Stimulated activated CD4-positive, alpha-beta T cell treated with anti-CD3 and anti-CD28 coated beads, TNF-alpha, amount 100 ng/mL, for 4 hours (primary cell): ENCODE measurements around the gene SECISBP2.
A peak's percentile ranks its signal among the peaks of the same experiment; 100 is the strongest.
"Not testable (repeated sequence)": the region's sequence is repeated elsewhere in the genome, so short reads cannot be mapped to it uniquely, and the experiment has no call there.

ENCODE experiments used
- DNase-seq, 3 experiments: peaks; one replicate each; pipeline ENCODE4 v3.0.0-alpha.2; 2020; ENCODE audit warnings: low read depth in 3 of 3

SECISBP2 gene, protein sequence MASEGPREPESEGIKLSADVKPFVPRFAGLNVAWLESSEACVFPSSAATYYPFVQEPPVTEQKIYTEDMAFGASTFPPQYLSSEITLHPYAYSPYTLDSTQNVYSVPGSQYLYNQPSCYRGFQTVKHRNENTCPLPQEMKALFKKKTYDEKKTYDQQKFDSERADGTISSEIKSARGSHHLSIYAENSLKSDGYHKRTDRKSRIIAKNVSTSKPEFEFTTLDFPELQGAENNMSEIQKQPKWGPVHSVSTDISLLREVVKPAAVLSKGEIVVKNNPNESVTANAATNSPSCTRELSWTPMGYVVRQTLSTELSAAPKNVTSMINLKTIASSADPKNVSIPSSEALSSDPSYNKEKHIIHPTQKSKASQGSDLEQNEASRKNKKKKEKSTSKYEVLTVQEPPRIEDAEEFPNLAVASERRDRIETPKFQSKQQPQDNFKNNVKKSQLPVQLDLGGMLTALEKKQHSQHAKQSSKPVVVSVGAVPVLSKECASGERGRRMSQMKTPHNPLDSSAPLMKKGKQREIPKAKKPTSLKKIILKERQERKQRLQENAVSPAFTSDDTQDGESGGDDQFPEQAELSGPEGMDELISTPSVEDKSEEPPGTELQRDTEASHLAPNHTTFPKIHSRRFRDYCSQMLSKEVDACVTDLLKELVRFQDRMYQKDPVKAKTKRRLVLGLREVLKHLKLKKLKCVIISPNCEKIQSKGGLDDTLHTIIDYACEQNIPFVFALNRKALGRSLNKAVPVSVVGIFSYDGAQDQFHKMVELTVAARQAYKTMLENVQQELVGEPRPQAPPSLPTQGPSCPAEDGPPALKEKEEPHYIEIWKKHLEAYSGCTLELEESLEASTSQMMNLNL

DNA sequence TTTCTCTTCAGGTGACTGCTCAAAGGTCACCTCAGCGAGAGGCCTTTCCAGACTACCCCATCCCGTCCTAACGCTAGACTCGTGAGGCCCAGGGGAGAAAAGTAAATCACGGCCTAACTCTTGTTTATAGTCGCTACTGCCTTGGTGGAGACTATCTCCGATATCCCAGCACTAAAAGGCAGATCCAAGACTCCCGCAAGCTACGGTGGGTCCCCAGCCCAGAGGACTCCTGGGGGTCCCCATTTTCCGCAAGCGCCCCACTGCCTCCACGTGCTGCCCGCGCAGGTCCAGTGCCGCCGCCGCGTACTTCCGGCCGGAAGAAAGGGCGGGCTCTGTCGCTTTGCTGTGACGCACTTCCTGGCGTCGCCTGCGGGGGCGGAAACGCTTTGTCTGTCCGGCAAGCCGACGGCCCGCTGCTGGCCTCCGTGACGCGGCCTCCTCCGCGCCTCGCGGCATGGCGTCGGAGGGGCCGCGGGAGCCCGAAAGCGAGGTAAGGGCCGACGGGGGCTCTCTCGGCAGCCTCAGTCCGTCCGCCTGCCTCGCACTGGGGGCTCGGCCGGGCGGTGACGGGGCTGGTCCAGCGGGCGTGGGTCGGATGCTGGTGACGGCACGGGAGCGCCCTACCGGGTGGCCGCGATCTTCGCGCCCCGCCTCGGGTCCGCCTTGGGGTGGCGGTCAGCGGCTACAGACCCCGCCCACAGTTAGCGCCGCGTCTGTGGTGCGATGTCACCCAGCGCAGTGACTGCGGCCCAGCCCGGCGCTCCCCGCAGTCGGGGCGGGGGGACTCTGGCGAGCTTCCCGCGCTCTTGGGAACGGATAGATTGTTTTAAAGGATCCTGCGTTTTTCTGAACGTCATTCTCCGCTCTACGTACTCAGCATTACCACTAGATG is at the start of gene SECISBP2:
Gene SECISBP2, plus strand, starts transcription at position 378 of the 892 bp plus-strand sequence. Its CDS starts 77 bp downstream, at position 455.
- peak; percentile 89 to 97 (median 91) for DNase-seq

DNA sequence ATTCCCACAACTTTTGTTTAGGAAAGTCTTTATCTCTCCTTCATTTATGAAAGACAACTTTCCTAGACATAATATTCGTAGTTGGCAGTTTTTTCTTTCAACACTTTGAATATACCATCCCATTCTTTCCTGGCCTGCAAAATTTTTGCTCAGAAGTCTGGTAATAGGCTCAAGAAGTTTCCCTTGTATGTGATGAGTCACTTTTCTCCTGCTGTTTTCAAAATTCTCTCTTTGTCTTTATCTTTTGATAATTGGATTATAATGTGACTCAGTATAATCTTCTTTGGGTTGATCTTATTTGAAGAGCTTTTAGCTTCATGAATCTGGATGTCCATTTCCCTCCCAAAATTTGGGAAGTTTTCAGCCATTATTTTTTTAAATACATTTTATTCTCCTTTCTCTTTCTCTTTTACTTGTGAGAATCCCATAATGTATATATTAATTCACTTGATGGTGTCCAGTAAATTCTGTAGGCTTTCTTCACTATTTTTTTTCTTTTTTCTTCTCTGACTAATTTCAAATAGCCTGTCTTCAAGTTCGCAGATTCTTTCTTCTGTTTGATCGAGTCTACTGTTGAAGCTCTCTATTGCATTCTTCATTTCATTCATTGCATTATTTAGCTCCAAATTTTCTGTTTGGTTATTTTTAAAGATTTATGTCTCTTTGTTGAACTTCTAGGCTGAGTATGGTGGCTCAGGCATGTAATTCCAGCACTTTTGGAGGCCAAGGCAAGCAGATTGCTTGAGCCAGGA is 44.6 kb upstream of the SECISBP2 start:
- no peak for DNase-seq

DNA sequence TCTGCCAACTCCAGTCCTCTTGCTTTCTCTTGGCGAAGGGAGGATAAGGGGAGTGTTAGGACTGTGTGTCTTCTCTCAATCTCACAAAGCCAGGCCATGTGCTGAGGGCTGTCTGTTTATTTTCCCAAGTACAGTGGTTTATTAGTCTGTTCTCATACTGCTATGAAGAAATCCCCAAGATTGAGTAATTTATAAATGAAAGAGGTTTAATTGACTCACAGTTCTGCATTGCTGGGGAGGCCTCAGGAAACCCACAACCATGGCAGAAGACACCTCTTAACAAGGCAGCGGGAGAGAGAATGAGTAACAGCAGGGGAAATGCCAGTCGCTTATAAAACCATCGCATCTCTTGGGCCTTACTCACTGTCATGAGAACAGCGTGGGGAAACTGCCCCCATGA is 43.5 kb upstream of the SECISBP2 start:
- no peak for DNase-seq

DNA sequence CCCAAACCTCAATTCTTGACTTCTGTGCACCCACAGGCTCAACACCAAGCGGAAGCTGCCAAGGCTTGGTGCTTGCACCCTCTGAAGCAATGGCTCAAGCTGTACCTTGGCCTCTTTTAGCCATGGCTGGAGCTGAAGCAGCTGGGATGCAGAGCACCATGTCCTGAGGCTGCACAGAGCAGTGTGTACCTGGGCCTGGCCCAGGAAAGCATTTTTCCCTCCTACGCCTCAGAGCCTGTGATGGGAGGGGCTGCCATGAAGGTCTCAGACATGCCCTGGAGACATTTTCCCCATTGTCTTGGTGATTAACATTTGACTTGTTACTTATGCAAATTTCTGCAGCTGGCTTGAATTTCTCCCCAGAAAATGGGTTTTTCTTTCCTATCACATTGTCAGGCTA is 42.3 kb upstream of the SECISBP2 start:
- not testable (repeated sequence) for DNase-seq

DNA sequence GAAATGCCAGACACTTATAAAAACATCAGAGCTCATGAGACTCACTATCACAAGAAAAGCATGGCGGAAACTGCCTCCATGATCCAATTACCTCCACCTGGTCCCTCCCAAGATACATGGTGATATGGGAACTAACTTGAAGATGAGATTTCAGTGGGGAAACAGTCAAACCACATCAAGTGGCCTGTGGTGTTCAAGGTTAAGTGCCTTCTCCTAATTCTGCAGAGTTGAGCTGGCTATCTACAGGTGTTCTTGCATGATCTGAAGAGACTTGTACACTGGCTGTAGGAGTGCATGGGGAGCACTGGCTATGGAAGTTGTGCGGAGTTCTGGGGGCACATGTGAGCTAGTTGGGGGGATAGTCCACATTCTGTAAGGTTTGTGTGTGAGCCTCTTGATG is 41.3 kb upstream of the SECISBP2 start:
- no peak for DNase-seq

DNA sequence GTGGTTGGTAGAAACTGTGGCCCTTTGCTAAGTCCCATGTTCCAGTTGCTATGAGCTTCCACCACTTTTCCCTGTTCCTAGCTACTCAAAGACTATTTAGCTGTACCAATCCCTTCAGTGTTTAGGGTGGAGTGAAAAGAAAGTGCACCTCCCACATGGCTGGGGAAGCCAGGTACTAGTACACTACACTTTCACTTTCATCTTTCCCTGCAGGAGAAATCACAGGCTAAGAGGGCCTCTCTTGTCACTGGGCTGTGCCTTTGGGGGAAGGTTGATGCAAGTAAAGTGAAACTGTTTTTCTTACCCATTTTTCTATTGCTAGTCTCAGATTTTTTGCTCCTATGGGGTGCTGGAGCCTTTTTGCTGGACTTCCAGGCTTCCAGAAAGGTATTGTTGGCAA is 40.8 kb upstream of the SECISBP2 start:
- peak in 1 of 3 experiments; percentile 1 for DNase-seq

DNA sequence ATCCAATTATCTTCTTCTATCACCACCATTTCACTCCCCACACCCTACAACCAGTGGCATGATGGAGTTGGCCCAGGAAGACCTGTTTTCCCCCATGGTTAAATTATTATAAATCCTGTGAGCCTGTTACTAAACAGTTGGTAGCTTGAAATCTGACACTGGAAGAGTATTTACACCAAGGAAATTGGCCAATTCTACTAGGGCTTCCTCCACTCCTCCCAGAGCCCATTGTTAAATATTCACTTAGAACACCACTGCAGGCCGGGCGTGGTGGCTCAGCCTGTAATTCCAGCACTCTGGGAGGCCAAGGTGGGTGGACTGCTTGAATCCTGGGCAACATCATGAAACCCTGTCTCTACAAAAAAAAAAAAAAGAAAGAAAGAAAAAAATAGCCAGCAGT is 39.7 kb upstream of the SECISBP2 start:
- no peak for DNase-seq

DNA sequence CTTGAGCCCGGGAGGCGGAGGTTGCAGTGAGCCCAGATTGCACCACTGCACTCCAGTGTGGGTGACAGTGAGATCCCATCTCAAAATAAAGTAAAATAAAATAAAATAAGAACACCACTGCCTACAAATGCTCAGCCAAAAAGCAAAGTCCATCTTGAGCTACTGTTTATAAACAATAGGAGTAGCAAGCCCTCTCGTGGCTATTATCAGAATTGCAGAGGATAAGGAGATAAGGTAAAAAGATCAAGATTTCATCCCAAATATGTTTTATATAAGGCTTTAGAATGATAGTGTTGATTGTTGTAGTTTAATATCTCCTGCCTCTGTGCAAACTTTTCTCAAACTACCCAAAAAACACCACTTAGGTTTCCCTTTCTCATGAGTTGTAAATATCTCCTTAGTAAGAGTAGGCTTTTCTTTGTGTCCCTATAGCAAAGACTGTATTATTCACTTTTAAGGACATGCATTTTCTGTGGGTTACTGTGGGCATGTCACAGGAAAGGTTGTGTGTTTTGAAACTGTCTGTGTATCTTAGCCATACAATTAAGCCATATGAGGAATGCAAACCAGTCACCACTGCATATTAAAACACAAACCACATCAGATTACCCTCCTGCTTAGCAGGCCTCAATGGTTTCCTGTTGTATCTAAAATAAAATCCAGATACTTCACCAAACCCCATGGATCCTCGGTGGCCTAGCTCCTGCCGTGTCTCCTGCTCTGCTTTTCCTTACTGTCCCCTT is 39.1 kb upstream of the SECISBP2 start:
- DNase-seq: no peak

DNA sequence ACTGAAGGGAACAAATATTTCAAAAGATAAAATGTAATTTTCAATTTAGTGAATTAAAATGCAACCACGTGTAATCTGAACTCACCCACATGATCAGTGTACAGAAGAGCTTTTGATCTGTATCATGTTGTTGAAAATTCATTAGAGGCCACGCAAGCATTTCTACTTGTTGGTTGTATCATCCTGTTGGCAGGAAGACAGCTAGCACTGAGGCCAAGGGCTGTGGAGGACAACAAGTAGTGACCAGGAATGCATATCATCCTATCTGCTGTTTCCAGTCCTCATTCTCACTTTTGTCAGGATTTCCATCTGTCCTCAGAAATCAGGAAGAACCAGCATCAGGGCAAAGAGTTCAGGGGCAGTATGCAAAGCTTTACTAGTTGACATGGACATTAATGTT is 37.2 kb upstream of the SECISBP2 start:
- DNase-seq: no peak

DNA sequence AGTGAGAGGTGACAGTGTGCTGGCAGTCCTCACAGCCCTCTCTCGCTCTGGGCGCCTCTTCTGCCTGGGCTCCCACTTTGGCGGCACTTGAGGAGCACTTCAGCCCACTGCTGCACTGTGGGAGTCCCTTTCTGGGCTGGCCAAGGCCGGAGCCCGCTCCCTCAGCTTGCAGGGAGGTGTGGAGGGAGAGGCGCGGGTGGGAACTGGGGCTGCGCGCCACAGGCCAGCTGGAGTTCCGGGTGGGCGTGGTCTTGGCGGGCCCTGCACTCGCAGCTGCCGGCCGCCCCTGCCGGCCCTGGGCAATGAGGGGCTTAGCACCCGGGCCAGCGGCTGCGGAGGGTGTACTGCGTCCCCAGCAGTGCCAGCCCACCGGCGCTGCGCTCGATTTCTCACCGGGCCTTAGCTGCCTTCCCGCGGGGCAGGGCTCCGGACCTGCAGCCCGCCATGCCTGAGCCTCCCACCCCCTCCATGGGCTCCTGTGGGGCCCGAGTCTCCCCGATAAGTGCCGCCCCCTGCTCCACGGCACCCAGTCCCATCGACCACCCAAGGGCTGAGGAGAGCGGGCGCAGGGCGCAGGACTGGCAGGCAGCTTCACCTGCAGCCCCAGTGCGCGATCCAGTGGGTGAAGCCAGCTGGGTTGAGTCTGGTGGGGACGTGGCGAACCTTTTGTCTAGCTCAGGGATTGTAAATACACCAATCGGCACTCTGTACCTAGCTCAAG is 35.9 kb upstream of the SECISBP2 start:
- DNase-seq: not testable (repeated sequence)

DNA sequence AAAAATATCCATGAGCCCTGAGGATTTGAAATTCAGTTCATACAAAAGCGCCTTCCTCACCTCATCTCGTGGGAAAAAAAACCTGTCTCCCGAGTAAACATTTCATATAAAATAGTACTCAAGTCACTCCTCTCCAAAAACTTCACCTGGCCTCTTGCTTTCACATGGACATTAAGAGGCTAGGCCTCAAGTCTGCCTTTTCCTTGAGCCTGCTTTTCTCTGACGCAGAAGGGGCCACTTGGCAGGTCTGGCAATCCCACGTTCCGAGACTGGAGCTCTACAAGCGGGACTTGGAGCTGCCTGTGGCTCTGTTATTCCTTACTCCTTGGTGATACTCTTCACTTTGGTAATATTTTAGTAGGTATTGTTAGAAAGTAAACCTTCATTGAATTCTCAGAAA is 34.2 kb upstream of the SECISBP2 start:
- no peak for DNase-seq

DNA sequence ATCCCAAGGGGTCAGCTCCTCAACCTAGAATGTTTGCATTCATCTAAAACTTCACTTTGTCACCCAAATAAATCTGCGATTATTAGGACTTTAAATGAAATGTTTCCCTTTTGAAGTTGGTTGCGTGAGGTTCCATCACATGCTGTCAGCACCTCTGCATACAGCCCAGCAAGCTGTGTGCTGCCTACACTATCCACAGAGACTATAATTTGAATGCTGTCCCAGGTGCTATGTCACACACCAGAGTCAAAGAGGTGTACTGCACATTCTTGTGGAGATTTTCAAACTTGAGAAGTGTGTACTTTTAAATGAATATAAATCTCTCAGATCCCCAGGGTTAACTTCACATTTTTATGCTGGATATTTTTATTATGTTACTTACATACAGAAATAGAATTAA is 26.6 kb upstream of the SECISBP2 start:
- no peak for DNase-seq

DNA sequence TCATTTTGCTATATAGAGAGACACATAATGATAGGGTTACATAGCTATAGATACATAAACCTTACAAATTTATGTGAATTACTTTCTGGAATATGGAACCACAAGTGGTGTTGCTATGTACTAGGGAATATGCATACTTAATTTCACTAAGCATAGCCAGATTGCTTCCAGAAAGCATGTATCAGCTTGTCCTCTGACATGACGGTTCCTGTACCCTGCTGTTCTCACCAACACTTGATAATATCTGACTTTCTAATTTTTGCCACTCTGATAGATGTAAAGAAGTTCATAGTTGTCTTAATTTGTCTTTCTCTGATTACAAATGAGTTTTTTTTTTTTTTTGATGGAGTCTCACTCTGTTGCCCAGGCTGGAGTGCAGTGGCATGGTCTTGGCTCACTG is 25.3 kb upstream of the SECISBP2 start:
- DNase-seq: no peak

DNA sequence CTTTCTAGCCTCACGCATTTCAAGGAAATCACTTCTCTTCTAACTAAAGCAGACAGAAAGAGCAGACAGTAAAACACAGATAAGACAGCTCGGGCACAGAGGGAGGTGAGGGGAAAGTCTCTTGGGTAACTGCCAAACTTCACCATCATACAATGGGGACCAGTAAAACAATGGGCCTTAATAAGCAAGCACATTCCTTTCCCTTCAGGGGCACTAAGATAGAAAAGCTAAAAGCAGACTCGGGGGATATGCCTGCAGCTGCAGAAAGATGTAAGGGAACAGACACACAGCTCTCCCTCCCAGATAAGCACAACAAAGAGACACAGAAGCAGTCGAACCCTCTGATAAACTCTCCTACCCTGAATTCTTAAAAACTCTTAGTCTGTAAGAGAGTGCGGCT is 22.9 kb upstream of the SECISBP2 start:
- no peak for DNase-seq

DNA sequence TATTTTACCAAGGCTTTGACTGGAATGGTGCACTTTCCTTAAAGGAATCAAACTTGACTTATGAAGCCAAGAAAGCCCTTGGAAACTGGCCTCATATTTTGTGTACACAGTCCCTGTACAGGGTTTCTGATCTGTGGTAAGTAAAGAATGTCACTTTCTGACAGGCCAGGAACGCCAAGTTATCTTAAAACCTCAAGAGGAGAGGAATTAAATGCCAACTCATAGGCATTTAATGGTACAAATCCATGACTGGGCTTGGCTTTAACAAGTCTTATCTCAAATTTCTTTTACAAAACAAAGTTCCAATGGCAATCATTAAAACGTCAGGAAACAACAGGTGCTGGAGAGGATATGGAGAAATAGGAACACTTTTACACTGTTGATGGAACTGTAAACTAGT is 16.3 kb upstream of the SECISBP2 start:
- DNase-seq: not testable (repeated sequence)

DNA sequence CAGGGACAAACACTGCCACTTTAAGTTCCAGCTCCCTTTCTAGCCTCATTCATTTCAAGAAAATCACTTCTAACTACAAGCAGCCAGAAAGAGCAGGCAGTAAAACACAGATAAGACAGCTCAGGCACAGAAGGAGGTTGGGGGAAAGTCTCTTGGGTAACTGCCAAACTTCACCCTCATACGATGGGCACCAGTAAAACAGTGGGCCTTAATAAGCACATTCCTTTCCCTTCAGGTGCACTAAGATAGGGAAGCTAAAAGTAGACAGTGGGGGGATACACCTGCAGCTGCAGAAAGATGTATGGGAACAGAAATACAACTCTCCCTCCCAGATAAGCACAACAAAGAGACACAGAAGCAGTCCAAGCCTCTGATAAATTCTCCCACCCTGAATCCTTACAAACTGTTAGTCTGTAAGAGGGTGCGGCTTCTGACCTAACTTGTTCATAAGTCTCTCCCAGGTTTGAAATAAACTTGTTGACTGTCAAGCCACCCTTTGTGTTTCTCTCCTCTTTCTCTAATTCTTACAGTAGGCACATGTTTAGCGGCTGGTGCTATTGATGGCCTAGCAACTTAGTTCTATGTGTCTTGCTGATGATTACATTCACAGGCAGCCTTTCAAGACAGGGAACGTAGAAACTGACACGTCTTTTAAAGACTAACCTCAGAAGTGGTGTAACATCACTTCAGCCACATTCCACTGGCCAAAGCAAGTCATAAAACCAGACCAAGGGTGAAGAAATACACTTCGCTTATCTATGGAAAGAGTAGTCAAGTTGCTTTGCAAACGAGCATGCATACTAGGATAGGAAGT is 14.1 kb upstream of the SECISBP2 start:
- no peak for DNase-seq

DNA sequence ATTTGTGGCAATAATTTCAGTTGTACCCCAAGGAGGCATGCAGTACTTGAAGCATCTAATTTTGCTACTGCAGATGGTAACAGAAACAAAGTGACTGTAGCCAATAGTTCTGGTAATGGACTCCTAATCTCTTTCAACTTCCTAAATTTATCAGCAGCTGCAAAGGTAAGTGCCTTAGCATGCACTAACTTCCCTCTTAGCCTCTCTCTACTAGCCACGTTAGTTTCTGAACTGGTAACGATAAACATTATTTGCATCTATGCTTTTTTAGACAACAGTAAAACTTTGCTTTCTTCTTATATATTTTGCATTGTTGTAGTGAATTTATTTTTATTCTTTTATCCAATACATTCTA is 13.5 kb upstream of the SECISBP2 start:
- no peak for DNase-seq

DNA sequence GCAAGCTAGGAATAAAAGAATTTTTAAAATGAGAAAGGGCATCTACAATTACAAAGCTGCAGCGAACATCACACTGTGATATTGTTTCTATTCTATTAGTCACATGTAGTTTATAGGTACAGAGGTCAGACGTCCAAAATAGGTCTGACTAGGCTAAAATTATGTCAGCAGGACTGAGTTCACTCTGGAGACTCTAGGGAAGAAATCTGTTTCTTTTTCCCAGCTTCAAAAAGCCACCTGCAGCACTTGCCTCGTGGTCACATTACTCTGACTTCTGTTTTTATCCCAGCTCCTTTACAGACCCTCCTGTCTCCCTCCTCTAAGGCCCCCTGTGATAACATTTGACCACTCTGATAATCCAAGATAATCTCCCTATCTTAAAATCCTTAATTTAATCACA is 12.4 kb upstream of the SECISBP2 start:
- DNase-seq: no peak

DNA sequence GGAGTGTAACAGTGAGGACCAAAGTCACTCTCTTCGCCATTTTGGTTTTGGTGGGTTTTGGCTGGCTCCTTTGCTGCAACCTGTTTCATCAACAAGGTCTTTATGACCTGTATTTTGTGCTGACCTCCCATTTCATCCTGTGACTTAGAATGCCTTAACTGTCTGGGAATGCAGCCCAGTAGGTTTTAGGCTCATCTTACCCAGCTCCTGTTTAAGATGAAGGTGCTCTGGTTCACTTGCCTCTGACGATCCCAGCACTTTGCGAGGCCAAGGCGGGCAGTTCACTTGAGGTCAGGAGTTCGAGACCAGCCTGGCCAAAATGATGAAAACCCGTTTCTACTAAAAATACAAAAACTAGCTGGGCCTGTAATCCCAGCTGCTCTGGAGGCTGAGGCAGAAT is 9.1 kb upstream of the SECISBP2 start:
- DNase-seq: no peak
